K562 (cell line): ENCODE measurements around the gene CBX1. TPM values are rescaled to one million over a fixed set of nuclear protein-coding genes. Genes with fewer than 3 reads are reported as not detected.

Source experiments
- ATAC-seq: fragments of 200-7000 bp; cut with Tn5 transposase; 3 replicates; pipeline ENCODE4 v1.9.1; 2020; ENCODE audit warnings: moderate library complexity
- BruUV-seq: library from RNA; stranded (reverse); fragments of 400-500 nt; replicated peaks from 2 replicates; lab custom pipeline; 2021; lab: Mats Ljungman, UMichigan
- CTCF ChIA-PET: fragments of 300-600 bp; formaldehyde crosslinking; extraction: SDS; loops from one replicate; lab custom pipeline; 2021; ENCODE audit warnings: low intra/inter-chr PET ratio; lab: Yijun Ruan, JAX
- POLR2A ChIA-PET: fragments of 300-600, 350-650 bp; sonication (Branson Sonifier 250); formaldehyde crosslinking; extraction: SDS; loops from one replicate; lab custom pipeline; 2021; ENCODE audit warnings: antibody characterized with exemption, inconsistent platforms; lab: Yijun Ruan, JAX
- DNase-seq, 4 experiments: peaks; one replicate each; pipeline versions ENCODE4 v3.0.0 to v3.0.0-alpha.2; 2011 to 2018; ENCODE audit warnings: low spot score in 3 of 4, mixed read lengths in 3 of 4; ENCODE audit errors: extremely low read depth in 1 of 4
- FAIRE-seq: peaks from 2 replicates; lab custom pipeline; 2011; peaks lifted over from hg19 to GRCh38; lab: Jason Lieb, UNC
- H2AFZ ChIP-seq: 2 replicates; pipeline ENCODE4 v1.6.0; 2011; ENCODE audit warnings: low read depth, low read length, control low read depth, inconsistent platforms
- H3K27ac ChIP-seq: fragments of 200-600 bp; 3 replicates; pipeline ENCODE4 v1.8.0; 2011; ENCODE audit warnings: low read depth, mild to moderate bottlenecking, control low read depth, inconsistent platforms, low read length, moderate library complexity, mixed read lengths; ENCODE audit errors: extremely low read depth
- H3K27me3 ChIP-seq, 2 experiments: fragments of 300-600 bp in 1 of 2; 2 replicates in 1 of 2; 3 replicates in 1 of 2; pipeline versions ENCODE4 v1.6.0 to v1.8.0; 2011; ENCODE audit warnings: inconsistent platforms in 2 of 2, low read length in 2 of 2, mild to moderate bottlenecking in 1 of 2, mixed read lengths in 1 of 2, moderate library complexity in 1 of 2; ENCODE audit not compliant: control insufficient read depth in 2 of 2, insufficient read depth in 2 of 2
- H3K36me3 ChIP-seq: fragments of 300-600 bp; 3 replicates; pipeline ENCODE4 v1.8.0; 2011; ENCODE audit warnings: mild to moderate bottlenecking, low read length, inconsistent platforms; ENCODE audit not compliant: control insufficient read depth, insufficient read depth
- H3K4me1 ChIP-seq, 2 experiments: fragments of 200-600 bp in 1 of 2; replicated peaks in 1 of 2; 2 replicates in 1 of 2; 3 replicates in 1 of 2; pipeline versions ENCODE4 v1.5.1 to v1.8.0; 2011; ENCODE audit warnings: inconsistent platforms in 2 of 2, low read length in 2 of 2, mild to moderate bottlenecking in 1 of 2, mixed read lengths in 1 of 2, moderate library complexity in 1 of 2; ENCODE audit not compliant: control insufficient read depth in 2 of 2, insufficient read depth in 2 of 2
- H3K4me2 ChIP-seq: 2 replicates; pipeline ENCODE4 v1.6.1; 2011; ENCODE audit warnings: low read length, control low read depth, inconsistent platforms, mixed read lengths; ENCODE audit not compliant: insufficient read depth
- H3K4me3 ChIP-seq: fragments of 200-600 bp; sonication (generic), shearing (Covaris generic); 2 replicates; pipeline ENCODE4 v1.5.1; 2016; ENCODE audit warnings: control low read depth, inconsistent platforms
- H3K79me2 ChIP-seq: fragments of 200-600 bp; 3 replicates; pipeline ENCODE4 v1.8.0; 2011; ENCODE audit warnings: low read length, inconsistent platforms; ENCODE audit not compliant: control insufficient read depth, insufficient read depth
- H3K9ac ChIP-seq, 2 experiments: 2 replicates each; pipeline versions ENCODE4 v1.6.0 to v1.6.1; 2011; ENCODE audit warnings: low read depth in 2 of 2, low read length in 2 of 2, control low read depth in 1 of 2, inconsistent platforms in 1 of 2, mild to moderate bottlenecking in 1 of 2, mixed read lengths in 1 of 2; ENCODE audit not compliant: insufficient read depth in 1 of 2
- H3K9me1 ChIP-seq: one replicate; pipeline ENCODE4 v1.6.0; 2011; ENCODE audit warnings: inconsistent platforms, mild to moderate bottlenecking, low read length, moderate library complexity; ENCODE audit not compliant: control insufficient read depth, insufficient read depth
- H3K9me3 ChIP-seq: replicated peaks from 2 replicates; pipeline ENCODE4 v1.5.1; 2011; ENCODE audit warnings: low read depth, low read length, inconsistent platforms; ENCODE audit not compliant: control insufficient read depth, insufficient read depth
- H4K20me1 ChIP-seq: replicated peaks from 2 replicates; pipeline ENCODE4 v1.6.1; 2011; ENCODE audit warnings: low read length, inconsistent platforms, mixed read lengths; ENCODE audit not compliant: control insufficient read depth, insufficient read depth
- ZNF316 ChIP-seq: fragments of 450-650 bp; IDR thresholded peaks from 2 replicates; pipeline ENCODE4 v1.6.1; 2016
- WGBS: fragments of 100-300 bp; shearing (Covaris generic); methylation state at CpG from one replicate; pipeline ENCODE4 v1.1.6; 2016; ENCODE audit warnings: low coverage, mixed read lengths; ENCODE audit not compliant: insufficient coverage; ENCODE audit errors: missing lambda C conversion rate; 5-methylcytosine and 5-hydroxymethylcytosine counted together
- in situ Hi-C: fragments of 300-500 bp; cut with MboI; formaldehyde crosslinking; loops from 4 replicates; pipeline ENCODE4 v1.15.0; 2018; ENCODE audit warnings: inconsistent platforms, mixed read lengths
- intact Hi-C: fragments of 100-400 bp; cut with micrococcal nuclease; formaldehyde crosslinking; loops from 2 replicates; pipeline ENCODE4 v1.14.2; 2022
- polyA plus RNA-seq, 8 experiments: library from polyadenylated mRNA; depleted of rRNA in 4 of 8; stranded (reverse) in 5 of 8; unstranded in 3 of 8; fragments of >200 nt; fragmentation: Nextera tagmentation in 2 of 8; fragmentation: Illumina TruSeq in 1 of 8; extraction: Ambion mirVana in 2 of 8; extraction: Trizol in 1 of 8; gene quantifications; 2 replicates each; pipeline versions ENCODE4 v1.2.1 to v1.2.3, GENCODE V29; 2011 to 2014; ENCODE audit warnings: inconsistent platforms in 1 of 8, missing spikeins in 1 of 8
- total RNA-seq, 7 experiments: library from RNA; depleted of rRNA in 6 of 7; stranded (reverse); fragments of >200 nt in 6 of 7; fragmentation: Illumina TruSeq in 2 of 7; extraction: Trizol in 2 of 7; gene quantifications; 2 replicates each; pipeline versions ENCODE4 v1.2.1 to v1.2.3, GENCODE V29; 2011 to 2021; ENCODE audit warnings: low replicate concordance in 1 of 7
- TF ChIP-seq, protein P1 (sequence below): fragments of 200-800 bp; sonication (Bioruptor generic); IDR thresholded peaks from 2 replicates; pipeline ENCODE4 v1.6.1; 2016; ENCODE audit warnings: missing genetic modification characterization, missing compliant biosample characterization

Gene CBX1
- total and polyA plus RNA-seq, 9 of the 15 experiments (the other 6 are each of a cell fraction or from before 2014, with no cell fraction given), result 10.6 to 95.7 (median 52.7) TPM

DNA sequence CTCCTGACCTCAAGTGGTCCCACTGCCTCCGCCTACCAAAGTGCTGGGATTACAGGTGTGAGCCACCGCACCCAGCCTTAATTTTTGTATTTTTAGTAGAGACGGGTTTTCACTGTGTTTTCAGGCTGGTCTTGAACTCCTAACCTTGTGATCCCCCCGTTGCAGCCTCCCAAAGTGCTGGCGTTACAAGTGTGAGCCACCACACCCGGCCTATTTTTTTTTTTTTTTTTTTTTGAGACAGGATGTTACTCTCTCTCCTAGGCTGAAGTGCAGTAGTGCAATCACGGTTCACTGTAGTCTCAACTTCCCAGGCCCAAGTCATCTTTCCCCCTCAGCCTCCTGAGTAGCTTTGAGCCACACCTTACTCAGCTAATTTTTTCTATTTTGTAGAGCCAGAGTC, 3.2 kb upstream of the CBX1 start:
- ChIA-PET CTCF (interaction anchor here (0.6 kb wide), 1 partner anchor 262 kb away, joined by 4 read pairs; no protein-coding TSS in a partner anchor), POLR2A (no interaction called here)
- Histone ChIP-seq H3K4me2 (no peak overlapping the region), H4K20me1 (no peaks in the 10 kb centered on the region), H3K79me2 (peaks cover 30% of the 10 kb centered on the region), H3K4me1 (peaks cover 3 to 35% of the 10 kb centered on the region in 2 experiments; a peak in 3 of 5 replicates), H3K9ac (no peak overlapping the region), H3K4me3 (no peak overlapping the region), H3K36me3 (no peaks in the 10 kb centered on the region), H2AFZ (no peak overlapping the region), H3K27ac (no peak overlapping the region), H3K9me3 (0 out of 2 replicates have a peak, but pooled peaks cover 3% of the 10 kb centered on the region), H3K9me1 (no peaks in the 10 kb centered on the region), H3K27me3 (no peaks in the 10 kb centered on the region)
- ATAC-seq (no peak), FAIRE-seq (no peak), DNase-seq (no peak)
- intact Hi-C loops, result no loop called here
- in situ Hi-C loops, result no loop called here
- no TSS peak for BruUV-seq
- TF ChIP-seq, protein P1, sequence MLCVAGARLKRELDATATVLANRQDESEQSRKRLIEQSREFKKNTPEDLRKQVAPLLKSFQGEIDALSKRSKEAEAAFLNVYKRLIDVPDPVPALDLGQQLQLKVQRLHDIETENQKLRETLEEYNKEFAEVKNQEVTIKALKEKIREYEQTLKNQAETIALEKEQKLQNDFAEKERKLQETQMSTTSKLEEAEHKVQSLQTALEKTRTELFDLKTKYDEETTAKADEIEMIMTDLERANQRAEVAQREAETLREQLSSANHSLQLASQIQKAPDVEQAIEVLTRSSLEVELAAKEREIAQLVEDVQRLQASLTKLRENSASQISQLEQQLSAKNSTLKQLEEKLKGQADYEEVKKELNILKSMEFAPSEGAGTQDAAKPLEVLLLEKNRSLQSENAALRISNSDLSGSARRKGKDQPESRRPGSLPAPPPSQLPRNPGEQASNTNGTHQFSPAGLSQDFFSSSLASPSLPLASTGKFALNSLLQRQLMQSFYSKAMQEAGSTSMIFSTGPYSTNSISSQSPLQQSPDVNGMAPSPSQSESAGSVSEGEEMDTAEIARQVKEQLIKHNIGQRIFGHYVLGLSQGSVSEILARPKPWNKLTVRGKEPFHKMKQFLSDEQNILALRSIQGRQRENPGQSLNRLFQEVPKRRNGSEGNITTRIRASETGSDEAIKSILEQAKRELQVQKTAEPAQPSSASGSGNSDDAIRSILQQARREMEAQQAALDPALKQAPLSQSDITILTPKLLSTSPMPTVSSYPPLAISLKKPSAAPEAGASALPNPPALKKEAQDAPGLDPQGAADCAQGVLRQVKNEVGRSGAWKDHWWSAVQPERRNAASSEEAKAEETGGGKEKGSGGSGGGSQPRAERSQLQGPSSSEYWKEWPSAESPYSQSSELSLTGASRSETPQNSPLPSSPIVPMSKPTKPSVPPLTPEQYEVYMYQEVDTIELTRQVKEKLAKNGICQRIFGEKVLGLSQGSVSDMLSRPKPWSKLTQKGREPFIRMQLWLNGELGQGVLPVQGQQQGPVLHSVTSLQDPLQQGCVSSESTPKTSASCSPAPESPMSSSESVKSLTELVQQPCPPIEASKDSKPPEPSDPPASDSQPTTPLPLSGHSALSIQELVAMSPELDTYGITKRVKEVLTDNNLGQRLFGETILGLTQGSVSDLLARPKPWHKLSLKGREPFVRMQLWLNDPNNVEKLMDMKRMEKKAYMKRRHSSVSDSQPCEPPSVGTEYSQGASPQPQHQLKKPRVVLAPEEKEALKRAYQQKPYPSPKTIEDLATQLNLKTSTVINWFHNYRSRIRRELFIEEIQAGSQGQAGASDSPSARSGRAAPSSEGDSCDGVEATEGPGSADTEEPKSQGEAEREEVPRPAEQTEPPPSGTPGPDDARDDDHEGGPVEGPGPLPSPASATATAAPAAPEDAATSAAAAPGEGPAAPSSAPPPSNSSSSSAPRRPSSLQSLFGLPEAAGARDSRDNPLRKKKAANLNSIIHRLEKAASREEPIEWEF (CRISPR knock-in tag), result no peak
- 0 out of 2 replicates have a peak, but pooled peaks have one; percentile 14 for TF ChIP-seq ZNF316
- WGBS, result 73% methylated on average over 5 of the region's 7 CpGs
